Measurements from ENCODE around the gene SMAD5.

The SMAD5 gene

GRCh38 chr5:136132557-136133221 is at the start of gene SMAD5:
TSS of gene SMAD5 (plus strand) at chr5:136132845. CDS start at chr5:136153761, 20,916 bp downstream.
- TF ChIP-seq CTCF (IDR thresholded peaks at IDR 0.05): no peak

GRCh38 chr5:136084698-136085097 is 47.9 kb upstream of the SMAD5 start:
- TF ChIP-seq CTCF (IDR thresholded peaks at IDR 0.05): no peak

- no peak for TF ChIP-seq CTCF (IDR thresholded peaks at IDR 0.05)
Observed at GRCh38 chr5:136086783-136087566, 45.7 kb upstream of the SMAD5 start.

GRCh38 chr5:136087961-136088871 is 44.4 kb upstream of the SMAD5 start:
- TF ChIP-seq CTCF (IDR thresholded peaks at IDR 0.05): no peak

- TF ChIP-seq CTCF (IDR thresholded peaks at IDR 0.05): no peak
Observed at GRCh38 chr5:136089791-136090190, 42.9 kb upstream of the SMAD5 start.

- TF ChIP-seq CTCF (IDR thresholded peaks at IDR 0.05): no peak
Observed at GRCh38 chr5:136090319-136090718, 42.3 kb upstream of the SMAD5 start.

GRCh38 chr5:136094189-136094912 is 38.3 kb upstream of the SMAD5 start:
- no peak for TF ChIP-seq CTCF (IDR thresholded peaks at IDR 0.05)

All from LNCAP (cell line).